ENCODE data around the gene P2RX5.
"Not testable (repeated sequence)": the region's sequence is repeated elsewhere in the genome, so short reads cannot be mapped to it uniquely, and the experiment has no call there.

Gene P2RX5

GRCh38 chr17:3712811-3713463, 17.0 kb upstream of the P2RX5 start:
- FAIRE-seq, result no peak

- FAIRE-seq, result no peak
Measured at GRCh38 chr17:3710951-3711383, 15.0 kb upstream of the P2RX5 start.

- FAIRE-seq, result no peak
Measured at GRCh38 chr17:3708366-3708765, 12.4 kb upstream of the P2RX5 start.

GRCh38 chr17:3705718-3705984, 9.7 kb upstream of the P2RX5 start:
- not testable (repeated sequence) for FAIRE-seq

DNA sequence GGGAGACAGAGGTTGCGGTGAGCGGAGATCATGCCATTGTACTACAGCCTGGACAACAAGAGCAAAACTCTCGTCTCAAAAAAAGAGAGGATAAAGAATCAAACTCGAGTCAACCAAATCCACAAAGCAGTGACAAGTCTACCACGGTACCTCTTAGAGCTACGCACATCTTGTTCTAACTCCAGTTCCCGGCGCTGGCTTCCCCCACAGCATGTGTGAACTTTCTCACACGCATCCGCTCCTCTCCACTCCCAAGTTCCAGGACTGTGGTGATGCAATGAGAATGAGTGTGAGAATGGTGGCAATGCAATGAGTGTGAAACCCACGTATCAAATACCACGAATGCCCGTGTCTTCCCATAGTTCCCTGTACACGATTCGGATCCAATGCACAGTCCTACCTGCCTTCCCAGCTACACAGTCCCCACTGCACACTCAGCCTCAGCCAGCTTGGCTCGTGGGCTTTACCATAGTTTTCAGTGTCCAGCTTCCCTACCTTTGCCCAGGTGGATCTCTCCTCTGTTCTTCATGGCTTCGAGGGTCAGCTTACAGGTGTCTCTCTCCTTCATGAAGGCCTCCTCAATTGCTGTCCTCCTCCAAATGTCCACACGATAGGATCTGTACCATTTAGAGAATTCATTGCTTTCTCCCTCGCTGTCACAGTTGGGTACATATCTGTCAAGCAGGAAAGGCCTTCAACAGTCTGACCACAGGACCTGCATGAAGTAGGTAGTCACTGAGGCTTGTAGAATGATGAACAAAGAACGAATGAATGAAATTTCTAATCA, 9.2 kb upstream of the P2RX5 start:
- FAIRE-seq, result no peak

GRCh38 chr17:3702041-3702539, 6.1 kb upstream of the P2RX5 start:
- FAIRE-seq, result not testable (repeated sequence)

DNA sequence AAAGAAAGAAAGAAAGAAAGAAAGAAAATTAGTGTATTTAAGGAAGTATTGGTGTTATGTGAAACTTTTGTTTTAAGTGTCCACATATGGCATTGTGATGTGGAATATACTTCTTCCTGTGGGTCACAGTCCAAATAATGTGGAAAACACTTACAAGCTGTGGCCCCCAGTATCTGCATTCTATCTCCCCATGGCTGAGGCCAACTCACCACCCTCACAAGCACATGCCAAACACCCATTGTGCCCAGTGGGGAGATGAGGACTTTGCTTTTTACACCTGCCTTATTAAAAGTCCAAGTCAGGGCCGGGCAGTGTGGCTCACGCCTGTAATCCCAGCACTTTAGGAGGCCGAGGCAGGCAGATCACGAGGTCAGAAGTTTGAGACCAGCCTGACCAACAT, 4.0 kb upstream of the P2RX5 start:
- no peak for FAIRE-seq

DNA sequence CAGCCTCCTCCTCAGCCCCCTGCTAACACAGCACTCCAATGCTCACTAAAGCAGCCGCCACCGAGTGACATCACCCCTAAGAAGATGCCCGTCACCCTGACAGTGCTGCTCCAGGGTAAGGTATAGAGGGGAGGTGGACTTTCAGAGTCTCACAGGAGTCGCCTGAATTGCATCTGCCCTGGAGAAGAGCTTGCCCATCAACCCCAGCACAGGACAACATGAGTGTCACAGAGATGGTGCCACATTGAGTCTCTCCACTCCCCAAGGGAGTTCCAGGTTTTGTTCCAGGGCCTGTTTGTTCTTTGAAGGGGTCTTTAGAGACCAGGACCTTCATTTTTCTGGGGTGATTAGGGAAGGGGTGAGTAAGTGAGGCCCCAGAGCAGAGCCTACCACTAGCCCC, 2.2 kb upstream of the P2RX5 start:
- FAIRE-seq, result no peak

DNA sequence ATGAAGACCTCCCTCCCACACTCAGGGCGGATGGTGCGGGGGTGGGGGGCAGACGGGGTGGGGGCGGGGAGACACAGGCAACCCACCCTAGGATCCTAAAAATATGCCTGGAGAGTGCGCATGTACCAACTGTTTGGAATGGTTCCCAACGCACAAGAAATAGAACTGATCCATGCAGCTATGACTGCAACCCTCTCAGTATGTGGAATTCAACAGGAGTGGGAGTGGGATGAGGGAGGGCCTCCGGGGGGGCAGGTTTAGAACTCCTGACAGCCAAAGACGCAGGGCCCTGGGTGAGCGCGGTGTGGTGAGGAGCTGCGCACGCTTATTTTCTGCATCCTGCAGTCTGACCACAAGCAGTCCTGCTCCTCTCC, 1.1 kb upstream of the P2RX5 start:
- no peak for FAIRE-seq

GRCh38 chr17:3695129-3695722, 729 bp downstream of the P2RX5 start:
- no peak for FAIRE-seq

GRCh38 chr17:3693829-3694231, 2.1 kb downstream of the P2RX5 start:
- no peak for FAIRE-seq

DNA sequence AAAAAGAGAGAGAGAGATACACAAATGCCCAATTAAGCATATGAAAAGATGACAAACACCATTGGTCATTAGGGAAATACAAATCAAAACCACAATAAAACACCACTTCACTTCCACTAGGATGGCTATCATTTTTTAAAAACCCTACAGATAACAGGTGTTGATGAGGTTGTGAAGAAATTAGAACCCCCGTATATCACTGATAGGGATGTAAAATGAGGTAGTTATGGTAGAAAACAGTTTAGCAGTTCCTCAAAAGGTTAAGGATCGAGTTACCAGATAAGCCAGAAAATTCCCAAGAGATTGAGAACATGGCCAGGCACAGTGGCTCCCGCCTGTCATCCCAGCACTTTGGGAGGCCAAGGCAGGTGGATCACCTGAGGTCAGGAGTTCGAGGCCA, 2.8 kb downstream of the P2RX5 start:
- FAIRE-seq, result no peak

- FAIRE-seq, result no peak
Measured at GRCh38 chr17:3692346-3692745, 3.6 kb downstream of the P2RX5 start.

- FAIRE-seq, result no peak
Measured at GRCh38 chr17:3691617-3692067, 4.3 kb downstream of the P2RX5 start.

GRCh38 chr17:3690094-3690715, 5.8 kb downstream of the P2RX5 start:
- no peak for FAIRE-seq

DNA sequence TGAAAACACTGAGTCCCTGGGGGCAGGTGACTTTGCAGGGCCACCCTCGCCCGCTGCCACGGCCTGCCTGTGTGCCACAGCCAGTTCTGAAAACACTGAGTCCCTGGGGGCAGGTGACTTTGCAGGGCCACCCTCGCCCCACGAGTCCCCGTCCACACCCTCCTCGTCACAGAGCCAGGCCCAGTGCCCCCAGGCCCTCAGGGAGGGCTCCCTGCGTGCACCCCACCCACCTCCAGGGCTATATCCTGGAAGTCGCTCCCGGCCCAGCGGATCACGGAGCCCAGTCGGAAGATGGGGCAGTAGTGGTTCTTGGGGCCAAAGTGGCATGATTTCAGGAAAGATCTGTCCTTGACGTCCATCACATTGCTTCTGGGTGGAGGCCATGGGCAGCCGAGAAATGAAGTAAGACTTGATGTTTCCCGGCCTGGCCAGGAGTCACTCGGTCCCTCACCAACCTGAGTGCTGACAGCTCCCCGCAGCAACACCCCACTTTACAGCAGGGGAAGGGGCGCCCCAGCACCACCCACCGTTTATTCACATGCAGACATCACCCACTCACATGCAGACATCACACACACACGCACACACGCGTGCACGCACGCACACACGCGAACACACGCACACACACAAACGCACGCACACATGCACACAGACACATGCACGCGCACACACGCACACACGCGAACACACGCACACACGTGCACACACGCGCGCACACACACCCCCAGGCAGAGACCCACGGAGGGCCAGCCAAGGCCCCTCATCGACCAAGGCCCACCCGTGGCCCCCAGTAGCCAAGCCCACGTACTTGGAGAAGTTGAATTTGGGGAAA, 6.5 kb downstream of the P2RX5 start:
- no peak for FAIRE-seq

DNA sequence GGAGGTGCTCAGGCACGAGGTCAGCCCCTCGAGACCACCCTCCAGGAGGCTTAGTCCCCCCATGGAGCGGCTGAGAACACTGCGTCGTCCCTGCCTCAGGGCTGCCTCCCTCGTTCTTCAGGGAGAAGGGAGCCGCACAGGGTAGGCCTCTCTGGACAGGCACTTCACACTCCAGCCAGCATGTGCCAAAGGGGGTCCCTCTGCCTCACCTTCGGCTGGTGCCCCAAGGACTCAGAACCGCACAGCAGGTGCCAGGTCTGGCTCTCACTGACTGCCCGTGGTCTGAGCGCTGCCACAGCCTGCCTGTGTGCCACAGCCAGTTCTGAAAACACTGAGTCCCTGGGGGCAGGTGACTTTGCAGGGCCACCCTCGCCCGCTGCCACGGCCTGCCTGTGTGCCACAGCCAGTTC, 7.1 kb downstream of the P2RX5 start:
- FAIRE-seq, result no peak

DNA sequence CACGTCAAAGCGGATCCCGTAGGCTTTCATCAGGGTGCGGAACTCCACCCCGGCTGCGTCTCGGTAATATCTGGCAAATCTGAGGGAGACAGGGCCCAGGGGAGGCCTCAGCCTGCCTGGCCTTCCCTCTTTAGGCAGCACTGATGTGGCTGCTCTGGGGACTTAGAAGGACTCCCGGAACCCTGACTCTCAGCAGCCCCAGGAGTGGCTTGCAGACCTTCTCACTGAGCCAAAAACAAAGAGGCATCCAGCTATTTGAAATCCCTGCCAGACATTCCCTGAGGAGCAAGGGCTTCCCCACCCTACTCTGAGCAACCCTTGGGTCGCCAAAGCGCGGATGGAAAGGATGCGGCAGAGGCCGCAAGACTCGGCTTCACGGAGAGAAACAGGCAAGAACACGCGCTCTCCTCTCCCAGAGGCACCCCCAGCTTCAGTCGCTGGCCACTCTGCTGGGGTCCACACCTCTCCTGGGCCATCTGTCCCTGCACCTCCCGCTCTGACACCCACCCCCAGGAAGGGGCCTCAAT, 7.9 kb downstream of the P2RX5 start:
- FAIRE-seq, result no peak

DNA sequence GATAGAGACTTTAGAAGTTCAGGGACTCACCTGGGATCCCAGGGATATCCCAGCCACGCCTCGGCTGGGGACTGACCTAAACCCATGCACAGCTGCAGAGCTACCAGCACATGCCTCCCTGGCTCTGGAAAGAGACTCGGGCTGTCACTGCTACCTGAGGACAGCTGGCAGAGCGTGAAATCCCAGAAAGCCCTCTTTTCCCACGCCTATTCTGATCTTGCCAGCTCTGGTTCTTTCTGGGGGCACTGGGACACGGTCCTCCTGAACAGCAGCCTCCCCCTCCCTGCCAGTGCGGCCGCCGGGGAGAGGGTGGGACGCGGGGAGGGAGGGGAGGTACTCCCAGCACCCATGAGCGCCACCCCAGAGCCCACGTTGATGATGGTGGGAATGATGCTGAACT, 10.8 kb downstream of the P2RX5 start:
- FAIRE-seq, result no peak

GRCh38 chr17:3683054-3683511, 12.9 kb downstream of the P2RX5 start:
- FAIRE-seq, result no peak

- no peak for FAIRE-seq
Measured at GRCh38 chr17:3682033-3682432, 13.9 kb downstream of the P2RX5 start.

DNA sequence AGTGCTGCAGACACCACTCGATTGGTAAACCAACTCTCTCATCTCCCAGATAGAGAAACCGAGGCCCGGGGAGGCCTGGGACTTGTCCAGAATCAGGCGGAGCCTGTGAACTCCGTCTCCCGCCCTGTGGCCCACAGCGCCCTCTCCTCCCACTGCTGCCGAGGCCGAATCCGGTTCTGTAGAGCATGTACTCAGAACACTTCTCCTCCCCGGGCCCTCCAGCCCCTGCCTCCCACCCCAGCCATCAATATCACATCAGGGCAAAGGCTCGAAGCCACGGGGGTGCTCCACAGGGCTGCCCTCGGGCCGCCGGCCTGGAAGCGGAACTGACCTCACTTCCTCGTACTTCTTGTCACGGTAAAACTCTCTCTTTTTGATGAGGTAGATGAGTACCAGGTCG, 14.4 kb downstream of the P2RX5 start:
- no peak for FAIRE-seq
